ENCODE data around the gene ZC2HC1B.

The ZC2HC1B gene

GRCh38 chr6:143964674-143965081 is 100.4 kb downstream of the ZC2HC1B start:
- TF ChIP-seq CTCF (IDR thresholded peaks at IDR 0.05; ENCODE audit: insufficient read depth, low read length) (no peak), SPI1 (IDR thresholded peaks at IDR 0.05; ENCODE audit: borderline replicate concordance, low read depth) (no peak), REST (IDR thresholded peaks at IDR 0.05; ENCODE audit: insufficient replicate concordance, low read depth) (no peak), GABPA (IDR thresholded peaks at IDR 0.05; ENCODE audit: low read depth) (no peak), POLR2AphosphoS5 (IDR thresholded peaks at IDR 0.05; ENCODE audit: low read depth) (no peak)
- DNase-seq (ENCODE audit: low read depth in 1 of 2, low spot score in 1 of 2), result no peak
- Histone ChIP-seq H3K27me3 (ENCODE audit: insufficient read depth, poor library complexity, severe bottlenecking) (no peaks in the 10 kb centered on the region), H3K27ac (replicated peaks) (no peak overlapping the region), H3K4me3 (replicated peaks; ENCODE audit: insufficient read depth, low read length) (no peak overlapping the region)

- TF ChIP-seq SPI1 (IDR thresholded peaks at IDR 0.05; ENCODE audit: borderline replicate concordance, low read depth) (no peak), REST (IDR thresholded peaks at IDR 0.05; ENCODE audit: insufficient replicate concordance, low read depth) (no peak), POLR2AphosphoS5 (IDR thresholded peaks at IDR 0.05; ENCODE audit: low read depth) (no peak), CTCF (IDR thresholded peaks at IDR 0.05; ENCODE audit: insufficient read depth, low read length) (no peak), GABPA (IDR thresholded peaks at IDR 0.05; ENCODE audit: low read depth) (no peak)
- DNase-seq (ENCODE audit: low read depth in 1 of 2, low spot score in 1 of 2), result peak; percentile 57 to 71
- H3K4me3 ChIP-seq (replicated peaks; ENCODE audit: insufficient read depth, low read length), result no peak overlapping the region
- no peaks in the 10 kb centered on the region for H3K27me3 ChIP-seq (ENCODE audit: insufficient read depth, poor library complexity, severe bottlenecking)
- H3K27ac ChIP-seq (replicated peaks), result peak overlapping the region; percentile 57
These were observed 101.4 kb downstream of the ZC2HC1B start for GRCh38 chr6:143965503-143966171.

GRCh38 chr6:143966312-143966711 is 102.0 kb downstream of the ZC2HC1B start:
- TF ChIP-seq POLR2AphosphoS5 (IDR thresholded peaks at IDR 0.05; ENCODE audit: low read depth) (no peak), REST (IDR thresholded peaks at IDR 0.05; ENCODE audit: insufficient replicate concordance, low read depth) (no peak), SPI1 (IDR thresholded peaks at IDR 0.05; ENCODE audit: borderline replicate concordance, low read depth) (no peak), GABPA (IDR thresholded peaks at IDR 0.05; ENCODE audit: low read depth) (no peak), CTCF (IDR thresholded peaks at IDR 0.05; ENCODE audit: insufficient read depth, low read length) (no peak)
- no peak for DNase-seq (ENCODE audit: low read depth in 1 of 2, low spot score in 1 of 2)
- H3K4me3 ChIP-seq (replicated peaks; ENCODE audit: insufficient read depth, low read length), result no peak overlapping the region
- H3K27me3 ChIP-seq (ENCODE audit: insufficient read depth, poor library complexity, severe bottlenecking), result no peaks in the 10 kb centered on the region
- peak overlapping the region; percentile 57 for H3K27ac ChIP-seq (replicated peaks)
